ENCODE results near the gene SS18L1.

GRCh38 chr20:62202676-62203377 is 59.3 kb downstream of the SS18L1 start:
- no peak for TF ChIP-seq CTCF (conservative IDR thresholded peaks at IDR 0.05)
- TF ChIP-seq EZH2 (IDR thresholded peaks at IDR 0.05; ENCODE audit: low read depth): no peak
